RWPE2 (cell line): ENCODE data around the gene ITSN1.
"Not testable (repeated sequence)": the region's sequence is repeated elsewhere in the genome, so short reads cannot be mapped to it uniquely, and the experiment has no call there.

Experiments used
- ATAC-seq: fragments of 200-7000 bp; cut with Tn5 transposase; 3 replicates; pipeline ENCODE4 v1.9.1; 2021; ENCODE audit warnings: low read depth
- DNase-seq: peaks from one replicate; pipeline ENCODE4 v3.0.0-alpha.2; 2020; ENCODE audit warnings: low spot score
- H3K27ac ChIP-seq: fragments of 450-650 bp; 2 replicates; pipeline ENCODE4 v1.5.1; 2017; ENCODE audit warnings: mild to moderate bottlenecking; ENCODE audit not compliant: poor library complexity, severe bottlenecking
- H3K27me3 ChIP-seq: fragments of 250-450 bp; sonication (Bioruptor Pico); 2 replicates; pipeline ENCODE4 v1.5.1; 2021; ENCODE audit warnings: mild to moderate bottlenecking, moderate library complexity; ENCODE audit not compliant: insufficient read depth, poor library complexity, severe bottlenecking
- H3K36me3 ChIP-seq: fragments of 250-450 bp; sonication (Bioruptor Pico); 2 replicates; pipeline ENCODE4 v1.5.1; 2020; ENCODE audit warnings: low read depth, mild to moderate bottlenecking, moderate library complexity
- H3K4me1 ChIP-seq: fragments of 250-450 bp; sonication (Bioruptor Pico); 2 replicates; pipeline ENCODE4 v1.5.1; 2021; ENCODE audit warnings: mild to moderate bottlenecking, moderate library complexity; ENCODE audit not compliant: insufficient read depth, poor library complexity, severe bottlenecking
- H3K4me3 ChIP-seq: fragments of 250-450 bp; sonication (Bioruptor Pico); 2 replicates; pipeline ENCODE4 v1.5.1; 2021; ENCODE audit warnings: mild to moderate bottlenecking, moderate library complexity; ENCODE audit not compliant: severe bottlenecking
- H3K9me3 ChIP-seq: fragments of 250-450 bp; sonication (Bioruptor Pico); 2 replicates; pipeline ENCODE4 v1.5.1; 2021; ENCODE audit warnings: mild to moderate bottlenecking, moderate library complexity; ENCODE audit not compliant: severe bottlenecking
- CTCF ChIP-seq: fragments of 450-650 bp; IDR thresholded peaks from one replicate; pipeline ENCODE4 v1.5.1; 2017; ENCODE audit warnings: mild to moderate bottlenecking, moderate library complexity; ENCODE audit not compliant: poor library complexity, severe bottlenecking

The ITSN1 gene

GRCh38 chr21:33712022-33712803 is 69.9 kb downstream of the ITSN1 start:
- peaks cover 11% of the 10 kb centered on the region for H3K36me3 ChIP-seq
- H3K27ac ChIP-seq: no peak overlapping the region
- no peak overlapping the region for H3K4me3 ChIP-seq
- no peaks in the 10 kb centered on the region for H3K27me3 ChIP-seq
- peaks cover 7% of the 10 kb centered on the region for H3K9me3 ChIP-seq
- H3K4me1 ChIP-seq: no peaks in the 10 kb centered on the region
- TF ChIP-seq CTCF: no peak
- DNase-seq: no peak
- no peak for ATAC-seq

- ATAC-seq: no peak
- Histone ChIP-seq H3K9me3 (no peaks in the 10 kb centered on the region), H3K36me3 (peaks cover 33% of the 10 kb centered on the region), H3K4me3 (no peak overlapping the region), H3K27ac (no peak overlapping the region), H3K27me3 (no peaks in the 10 kb centered on the region), H3K4me1 (no peaks in the 10 kb centered on the region)
- no peak for TF ChIP-seq CTCF
- DNase-seq: no peak
Observed at GRCh38 chr21:33721081-33721480, 78.8 kb downstream of the ITSN1 start.

- H3K4me3 ChIP-seq, H3K27ac ChIP-seq, H3K27me3 ChIP-seq, ATAC-seq, DNase-seq, H3K9me3 ChIP-seq, H3K4me1 ChIP-seq: not testable (repeated sequence)
- peaks cover 11% of the 10 kb centered on the region for H3K36me3 ChIP-seq
Observed at GRCh38 chr21:33729139-33729538, 86.8 kb downstream of the ITSN1 start.

GRCh38 chr21:33729641-33730040 is 87.3 kb downstream of the ITSN1 start:
- ATAC-seq: no peak
- H3K4me3 ChIP-seq: no peak overlapping the region
- H3K36me3 ChIP-seq: peaks cover 6% of the 10 kb centered on the region

GRCh38 chr21:33731447-33731846 is 89.1 kb downstream of the ITSN1 start:
- Histone ChIP-seq H3K27ac (no peak overlapping the region), H3K4me3 (no peak overlapping the region)

More at GRCh38 chr21:33729641-33730040, 87.3 kb downstream of the ITSN1 start:
- Histone ChIP-seq H3K27ac (no peak overlapping the region), H3K27me3 (no peaks in the 10 kb centered on the region), H3K4me1 (peaks cover 4% of the 10 kb centered on the region), H3K9me3 (no peaks in the 10 kb centered on the region)
- no peak for DNase-seq
- TF ChIP-seq CTCF: no peak

More at GRCh38 chr21:33731447-33731846, 89.1 kb downstream of the ITSN1 start:
- DNase-seq (no peak), ATAC-seq (0 out of 3 replicates have a peak, but pooled peaks have one; percentile 12)
- TF ChIP-seq CTCF: no peak
- no peaks in the 10 kb centered on the region for H3K9me3 ChIP-seq
- peaks cover 15% of the 10 kb centered on the region for H3K36me3 ChIP-seq
- H3K27me3 ChIP-seq: no peaks in the 10 kb centered on the region
- H3K4me1 ChIP-seq: peaks cover 4% of the 10 kb centered on the region
